Right atrium auricular region (tissue), 2 donors: ENCODE results near the gene LINGO4. TPM values are rescaled to one million over a fixed set of nuclear protein-coding genes. Genes with fewer than 3 reads are reported as not detected.
"Not testable (repeated sequence)": the region's sequence is repeated elsewhere in the genome, so short reads cannot be mapped to it uniquely, and the experiment has no call there.

Source experiments
- DNase-seq: peaks from one replicate; pipeline ENCODE4 v3.0.0-alpha.2; 2019; ENCODE audit warnings: low spot score
- H3K27ac ChIP-seq, 2 donors: fragments of 200-600 bp; sonication (generic); 1 replicate in 1 of 2; 2 replicates in 1 of 2; pipeline ENCODE4 v1.5.1; 2016 to 2019
- H3K27me3 ChIP-seq, 2 donors: fragments of 200-600 bp; sonication (generic); one replicate each; pipeline versions ENCODE4 v1.5.1 to v1.6.0; 2017 to 2019
- H3K36me3 ChIP-seq: fragments of 200-600 bp; sonication (generic); one replicate; pipeline ENCODE4 v1.5.1; 2016
- H3K4me1 ChIP-seq, 2 donors: fragments of 200-600 bp; sonication (generic); one replicate each; pipeline versions ENCODE4 v1.5.1 to v1.6.0; 2017 to 2019
- H3K4me3 ChIP-seq, 2 donors: fragments of 200-600 bp; sonication (generic); 1 replicate in 1 of 2; 2 replicates in 1 of 2; pipeline ENCODE4 v1.5.1; 2017 to 2019; ENCODE audit warnings: mild to moderate bottlenecking in 1 of 2, moderate library complexity in 1 of 2
- H3K9me3 ChIP-seq, 2 donors: fragments of 200-600 bp; sonication (generic); one replicate each; pipeline ENCODE4 v1.5.1; 2019
- CTCF ChIP-seq, 2 donors: fragments of 200-600 bp; sonication (generic); IDR thresholded peaks; one replicate each; pipeline ENCODE4 v1.5.1; 2019; ENCODE audit warnings: antibody characterized with exemption in 2 of 2
- total RNA-seq, 2 donors: library from RNA; depleted of rRNA; stranded (reverse); fragments of >200 nt; gene quantifications; one replicate each; pipeline ENCODE4 v1.1.0, GENCODE V29; 2016

The LINGO4 gene
- total RNA-seq, 2 donors from 2014 or later = 0.20 to 0.33 TPM

GRCh38 chr1:151783796-151784195 lies 21.4 kb downstream of the LINGO4 start:
- no peak for TF ChIP-seq CTCF (IDR thresholded peaks at IDR 0.05)
- Histone ChIP-seq H3K4me1 (no peaks in the 10 kb centered on the region), H3K4me3 (no peak overlapping the region), H3K36me3 (peaks cover 15% of the 10 kb centered on the region), H3K27ac (no peak overlapping the region), H3K27me3 (no peaks in the 10 kb centered on the region), H3K9me3 (no peaks in the 10 kb centered on the region)
- DNase-seq = no peak

GRCh38 chr1:151782741-151783140 lies 22.5 kb downstream of the LINGO4 start:
- Histone ChIP-seq H3K9me3 (no peaks in the 10 kb centered on the region), H3K27me3 (no peaks in the 10 kb centered on the region), H3K4me1 (no peaks in the 10 kb centered on the region), H3K36me3 (peaks cover 15% of the 10 kb centered on the region), H3K27ac (no peak overlapping the region), H3K4me3 (no peak overlapping the region)
- no peak for TF ChIP-seq CTCF (IDR thresholded peaks at IDR 0.05)
- DNase-seq = no peak

- H3K4me1 ChIP-seq, H3K27ac ChIP-seq, H3K27me3 ChIP-seq, H3K4me3 ChIP-seq, DNase-seq, H3K9me3 ChIP-seq: not testable (repeated sequence)
- peaks cover 15% of the 10 kb centered on the region for H3K36me3 ChIP-seq
Observed at GRCh38 chr1:151782026-151782425, 23.2 kb downstream of the LINGO4 start.

- not testable (repeated sequence) for H3K27ac ChIP-seq, H3K4me3 ChIP-seq, H3K9me3 ChIP-seq, H3K4me1 ChIP-seq, H3K27me3 ChIP-seq, DNase-seq
- H3K36me3 ChIP-seq = peaks cover 15% of the 10 kb centered on the region
Observed at GRCh38 chr1:151780736-151781135, 24.5 kb downstream of the LINGO4 start.

GRCh38 chr1:151779852-151780251 lies 25.4 kb downstream of the LINGO4 start:
- Histone ChIP-seq H3K27ac (no peak overlapping the region), H3K4me3 (no peak overlapping the region), H3K36me3 (peaks cover 15% of the 10 kb centered on the region), H3K4me1 (no peaks in the 10 kb centered on the region), H3K9me3 (no peaks in the 10 kb centered on the region), H3K27me3 (no peaks in the 10 kb centered on the region)
- no peak for TF ChIP-seq CTCF (IDR thresholded peaks at IDR 0.05)
- DNase-seq = no peak

- peaks cover 15% of the 10 kb centered on the region for H3K36me3 ChIP-seq
- no peak for TF ChIP-seq CTCF (IDR thresholded peaks at IDR 0.05)
- H3K27ac ChIP-seq = no peak overlapping the region
Observed at GRCh38 chr1:151777317-151777716, 27.9 kb downstream of the LINGO4 start.

GRCh38 chr1:151776665-151777062 lies 28.6 kb downstream of the LINGO4 start:
- peaks cover 13% of the 10 kb centered on the region for H3K36me3 ChIP-seq
- H3K4me3 ChIP-seq = no peak overlapping the region
- TF ChIP-seq CTCF (IDR thresholded peaks at IDR 0.05) = no peak
- H3K4me1 ChIP-seq = no peaks in the 10 kb centered on the region
- no peak for DNase-seq
- H3K27me3 ChIP-seq = no peaks in the 10 kb centered on the region
- no peaks in the 10 kb centered on the region for H3K9me3 ChIP-seq
- H3K27ac ChIP-seq = no peak overlapping the region

More at GRCh38 chr1:151777317-151777716, 27.9 kb downstream of the LINGO4 start:
- Histone ChIP-seq H3K9me3 (no peaks in the 10 kb centered on the region), H3K27me3 (no peaks in the 10 kb centered on the region), H3K4me3 (no peak overlapping the region), H3K4me1 (no peaks in the 10 kb centered on the region)
- no peak for DNase-seq
